ENCODE data around the gene ZBED3. TPM values are rescaled to one million over a fixed set of nuclear protein-coding genes. Genes with fewer than 3 reads are reported as not detected.
A peak's percentile ranks its signal among the peaks of the same experiment; 100 is the strongest.

ZBED3 gene
- total and polyA plus RNA-seq, 8 donors: 3.1 to 132 (median 6.9) TPM

- TF ChIP-seq EP300 (IDR thresholded peaks at IDR 0.05) (no peak), POLR2AphosphoS5 (IDR thresholded peaks at IDR 0.05) (no peak), CTCF (IDR thresholded peaks at IDR 0.05) (no peak), POLR2A (IDR thresholded peaks at IDR 0.05) (no peak)
- Histone ChIP-seq H3K27me3 (no peaks in the 10 kb centered on the region), H3K4me1 (no peaks in the 10 kb centered on the region), H3K27ac (no peak overlapping the region), H3K9me3 (no peaks in the 10 kb centered on the region), H3K4me3 (no peak overlapping the region), H3K36me3 (peaks cover 0 to 19% (median 2%) of the 10 kb centered on the region in 4 donors)
- 85 to 93% (median 92%) methylated on average over 7 of the region's 7 CpGs for WGBS, 5 donors
- intact Hi-C loops (cut with DNase I; ENCODE audit: low total_unique reads): no loop called here
- DNase-seq: no peak
Observed at GRCh38 chr5:77102549-77102948, 15.5 kb upstream of the ZBED3 start.

GRCh38 chr5:77101298-77101697 is 14.2 kb upstream of the ZBED3 start:
- Histone ChIP-seq H3K9me3 (no peaks in the 10 kb centered on the region), H3K27ac (no peak overlapping the region), H3K4me3 (no peak overlapping the region), H3K27me3 (no peaks in the 10 kb centered on the region), H3K36me3 (peaks cover 0 to 19% (median 2%) of the 10 kb centered on the region in 4 donors), H3K4me1 (no peaks in the 10 kb centered on the region)
- TF ChIP-seq POLR2A (IDR thresholded peaks at IDR 0.05) (no peak), POLR2AphosphoS5 (IDR thresholded peaks at IDR 0.05) (no peak), EP300 (IDR thresholded peaks at IDR 0.05) (no peak), CTCF (IDR thresholded peaks at IDR 0.05) (no peak)
- DNase-seq: no peak
- intact Hi-C loops (cut with DNase I; ENCODE audit: low total_unique reads): no loop called here
- 91 to 96% (median 96%) methylated on average over 4 of the region's 4 CpGs for WGBS, 5 donors

GRCh38 chr5:77095189-77095588 is 8.1 kb upstream of the ZBED3 start:
- TF ChIP-seq POLR2AphosphoS5 (IDR thresholded peaks at IDR 0.05) (no peak), CTCF (IDR thresholded peaks at IDR 0.05) (no peak), POLR2A (IDR thresholded peaks at IDR 0.05) (no peak), EP300 (IDR thresholded peaks at IDR 0.05) (no peak)
- no peaks in the 10 kb centered on the region for H3K27me3 ChIP-seq
- DNase-seq: no peak
- no peak overlapping the region for H3K27ac ChIP-seq
- no peaks in the 10 kb centered on the region for H3K4me1 ChIP-seq
- intact Hi-C loops (cut with DNase I; ENCODE audit: low total_unique reads): no loop called here
- no peak overlapping the region for H3K4me3 ChIP-seq
- H3K36me3 ChIP-seq: peaks cover 0 to 7% (median 2%) of the 10 kb centered on the region in 4 donors
- 89 to 92% (median 90%) methylated on average over 4 of the region's 4 CpGs for WGBS, 5 donors
- no peaks in the 10 kb centered on the region for H3K9me3 ChIP-seq

- TF ChIP-seq POLR2AphosphoS5 (IDR thresholded peaks at IDR 0.05): no peak
- no peak for TF ChIP-seq EP300 (IDR thresholded peaks at IDR 0.05)
- no peak for TF ChIP-seq CTCF (IDR thresholded peaks at IDR 0.05)
- no peak for TF ChIP-seq POLR2A (IDR thresholded peaks at IDR 0.05)
- H3K4me1 ChIP-seq: peaks cover 0 to 37% (median 29%) of the 10 kb centered on the region in 4 donors
- H3K9me3 ChIP-seq: no peaks in the 10 kb centered on the region
- H3K4me3 ChIP-seq: peak overlapping the region; percentile 61 to 77 (median 70)
- intact Hi-C loops (cut with DNase I; ENCODE audit: low total_unique reads): no loop called here
- H3K36me3 ChIP-seq: peaks cover 0 to 23% (median 5%) of the 10 kb centered on the region in 4 donors
- H3K27ac ChIP-seq: peak overlapping the region; percentile 92 to 98 (median 95)
- 4 to 12% (median 8%) methylated on average over 13 to 16 of the region's 16 CpGs for WGBS, 5 donors
- no peaks in the 10 kb centered on the region for H3K27me3 ChIP-seq
- DNase-seq: peak; percentile 66 to 81
Observed at GRCh38 chr5:77087484-77088261, 588 bp upstream of the ZBED3 start.

Measured in stomach (tissue), 9 donors.